SK-N-SH treated with all-trans-retinoic acid at 6 μM for 48 hours (cell line): ENCODE data around the gene SPATA25.

Experiments
- ATAC-seq: fragments of 200-7000 bp; cut with Tn5 transposase; 3 replicates; pipeline ENCODE4 v1.9.1; 2020; ENCODE audit warnings: mild to moderate bottlenecking, moderate library complexity
- ARNTL ChIP-seq: fragments of 450-650 bp; formaldehyde crosslinking; IDR thresholded peaks from 2 replicates; pipeline ENCODE4 v1.5.0; 2020; ENCODE audit warnings: low read depth, mild to moderate bottlenecking, moderate library complexity, borderline replicate concordance
- BACH2 ChIP-seq: fragments of 250-450 bp; sonication (Bioruptor Pico); IDR thresholded peaks from 2 replicates; pipeline ENCODE4 v1.9.0; 2021; ENCODE audit warnings: mild to moderate bottlenecking, borderline replicate concordance
- CSDC2 ChIP-seq: fragments of 250-450 bp; sonication (Bioruptor Pico); IDR thresholded peaks from 2 replicates; pipeline ENCODE4 v1.5.0; 2020; ENCODE audit warnings: mild to moderate bottlenecking, moderate library complexity
- OSR1 ChIP-seq: fragments of 250-450 bp; sonication (Bioruptor Pico); IDR thresholded peaks from 2 replicates; pipeline ENCODE4 v1.8.0; 2022; ENCODE audit warnings: moderate library complexity, mild to moderate bottlenecking, inconsistent platforms
- PATZ1 ChIP-seq: fragments of 250-450 bp; sonication (Bioruptor Pico); IDR thresholded peaks from 2 replicates; pipeline ENCODE4 v1.8.0; 2020; ENCODE audit warnings: mild to moderate bottlenecking, moderate library complexity, borderline replicate concordance
- PPARA ChIP-seq: fragments of 250-450 bp; sonication (Bioruptor Pico); IDR thresholded peaks from 2 replicates; pipeline ENCODE4 v1.5.0; 2020; ENCODE audit warnings: mild to moderate bottlenecking, borderline replicate concordance
- RARB ChIP-seq: fragments of 250-450 bp; sonication (Bioruptor Pico); IDR thresholded peaks from 2 replicates; pipeline ENCODE4 v1.8.0; 2021; ENCODE audit warnings: mild to moderate bottlenecking, moderate library complexity
- SNAI2 ChIP-seq: fragments of 250-450 bp; sonication (Bioruptor Pico); IDR thresholded peaks from 2 replicates; pipeline ENCODE4 v1.5.0; 2020; ENCODE audit warnings: mild to moderate bottlenecking, moderate library complexity
- TCF4 ChIP-seq: fragments of 250-450 bp; sonication (Bioruptor Pico); IDR thresholded peaks from 2 replicates; pipeline ENCODE4 v1.8.0; 2021; ENCODE audit warnings: mild to moderate bottlenecking, moderate library complexity, borderline replicate concordance
- ZFP3 ChIP-seq: fragments of 250-450 bp; sonication (Bioruptor Pico); IDR thresholded peaks from 2 replicates; pipeline ENCODE4 v1.5.0; 2020; ENCODE audit warnings: mild to moderate bottlenecking, moderate library complexity
- ZFP30 ChIP-seq: fragments of 450-650 bp; formaldehyde crosslinking; IDR thresholded peaks from 2 replicates; pipeline ENCODE4 v1.5.0; 2022; ENCODE audit warnings: mild to moderate bottlenecking, moderate library complexity
- ZNF565 ChIP-seq: fragments of 450-650 bp; formaldehyde crosslinking; conservative IDR thresholded peaks from 2 replicates; pipeline ENCODE4 v1.5.0; 2020; ENCODE audit warnings: low read depth, mild to moderate bottlenecking, moderate library complexity
- ZNF70 ChIP-seq: fragments of 450-650 bp; formaldehyde crosslinking; IDR thresholded peaks from 2 replicates; pipeline ENCODE4 v1.5.0; 2020; ENCODE audit warnings: mild to moderate bottlenecking, moderate library complexity
- ZNF8 ChIP-seq: fragments of 450-650 bp; formaldehyde crosslinking; IDR thresholded peaks from 2 replicates; pipeline ENCODE4 v1.5.0; 2020; ENCODE audit warnings: mild to moderate bottlenecking, moderate library complexity
- TF ChIP-seq, protein P1 (sequence below): fragments of 250-450 bp; sonication (Bioruptor Pico); IDR thresholded peaks from 2 replicates; pipeline ENCODE4 v1.5.0; 2020; ENCODE audit warnings: mild to moderate bottlenecking, moderate library complexity
- TF ChIP-seq, protein P2 (sequence below): fragments of 250-450 bp; sonication (Bioruptor Pico); IDR thresholded peaks from 2 replicates; pipeline ENCODE4 v1.5.1; 2020; ENCODE audit warnings: low read depth, mild to moderate bottlenecking, moderate library complexity
- TF ChIP-seq, protein P3 (sequence below): fragments of 250-450 bp; sonication (Bioruptor Pico); IDR thresholded peaks from 2 replicates; pipeline ENCODE4 v1.8.0; 2021; ENCODE audit warnings: low read depth, mild to moderate bottlenecking, moderate library complexity, borderline replicate concordance
- TF ChIP-seq, protein P4 (sequence below): fragments of 250-450 bp; sonication (Bioruptor Pico); IDR thresholded peaks from 2 replicates; pipeline ENCODE4 v1.5.1; 2021; ENCODE audit warnings: mild to moderate bottlenecking, moderate library complexity

The SPATA25 gene

DNA sequence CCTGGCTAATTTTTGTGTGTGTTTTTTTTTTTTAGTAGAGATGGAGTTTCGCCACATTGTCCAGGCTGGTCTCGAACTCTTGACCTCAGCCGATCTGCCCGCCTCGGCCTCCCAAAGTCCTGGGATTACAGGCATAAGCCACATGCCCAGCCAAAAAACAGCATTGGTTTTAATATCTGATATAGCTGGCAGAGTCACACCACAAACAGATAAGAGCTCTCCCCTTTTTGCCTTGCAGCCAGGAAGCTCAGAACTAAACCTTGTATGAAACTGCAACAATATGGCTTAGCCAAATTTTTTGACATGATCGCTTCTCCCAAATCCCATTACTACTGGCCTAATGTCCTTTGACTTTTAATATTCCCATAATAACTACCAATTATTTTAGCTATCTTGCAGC lies 35.1 kb downstream of the SPATA25 start (continued):
- TF ChIP-seq, protein P1, sequence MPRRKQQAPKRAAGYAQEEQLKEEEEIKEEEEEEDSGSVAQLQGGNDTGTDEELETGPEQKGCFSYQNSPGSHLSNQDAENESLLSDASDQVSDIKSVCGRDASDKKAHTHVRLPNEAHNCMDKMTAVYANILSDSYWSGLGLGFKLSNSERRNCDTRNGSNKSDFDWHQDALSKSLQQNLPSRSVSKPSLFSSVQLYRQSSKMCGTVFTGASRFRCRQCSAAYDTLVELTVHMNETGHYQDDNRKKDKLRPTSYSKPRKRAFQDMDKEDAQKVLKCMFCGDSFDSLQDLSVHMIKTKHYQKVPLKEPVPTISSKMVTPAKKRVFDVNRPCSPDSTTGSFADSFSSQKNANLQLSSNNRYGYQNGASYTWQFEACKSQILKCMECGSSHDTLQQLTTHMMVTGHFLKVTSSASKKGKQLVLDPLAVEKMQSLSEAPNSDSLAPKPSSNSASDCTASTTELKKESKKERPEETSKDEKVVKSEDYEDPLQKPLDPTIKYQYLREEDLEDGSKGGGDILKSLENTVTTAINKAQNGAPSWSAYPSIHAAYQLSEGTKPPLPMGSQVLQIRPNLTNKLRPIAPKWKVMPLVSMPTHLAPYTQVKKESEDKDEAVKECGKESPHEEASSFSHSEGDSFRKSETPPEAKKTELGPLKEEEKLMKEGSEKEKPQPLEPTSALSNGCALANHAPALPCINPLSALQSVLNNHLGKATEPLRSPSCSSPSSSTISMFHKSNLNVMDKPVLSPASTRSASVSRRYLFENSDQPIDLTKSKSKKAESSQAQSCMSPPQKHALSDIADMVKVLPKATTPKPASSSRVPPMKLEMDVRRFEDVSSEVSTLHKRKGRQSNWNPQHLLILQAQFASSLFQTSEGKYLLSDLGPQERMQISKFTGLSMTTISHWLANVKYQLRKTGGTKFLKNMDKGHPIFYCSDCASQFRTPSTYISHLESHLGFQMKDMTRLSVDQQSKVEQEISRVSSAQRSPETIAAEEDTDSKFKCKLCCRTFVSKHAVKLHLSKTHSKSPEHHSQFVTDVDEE (CRISPR knock-in tag) = no peak
- no peak for TF ChIP-seq OSR1 (CRISPR knock-in tag)
- TF ChIP-seq BACH2 (CRISPR knock-in tag) = no peak

DNA sequence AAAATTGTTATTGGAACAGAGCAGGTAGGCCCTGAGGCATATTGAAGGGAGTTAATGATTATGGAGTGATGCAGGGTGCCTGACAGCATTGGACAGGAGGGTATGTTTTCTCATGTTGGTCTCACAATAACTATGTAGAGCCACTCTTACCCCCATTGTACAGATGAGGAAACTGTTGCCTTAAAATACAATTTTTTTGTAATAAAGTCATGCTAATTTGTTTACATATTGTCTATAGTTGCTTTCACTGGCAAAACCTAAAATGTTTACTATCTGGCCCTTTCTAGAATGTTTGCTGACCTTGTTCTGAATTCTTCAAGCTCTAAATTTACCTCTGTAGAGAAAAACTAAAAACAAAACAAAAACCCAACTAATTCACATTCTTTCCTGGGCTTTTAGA lies 35.9 kb downstream of the SPATA25 start:
- ATAC-seq = no peak
- TF ChIP-seq PATZ1 (CRISPR knock-in tag) = no peak
- no peak for TF ChIP-seq CSDC2 (CRISPR knock-in tag)
- TF ChIP-seq ZNF565 = no peak
- no peak for TF ChIP-seq ZNF70
- TF ChIP-seq ZNF8 = no peak
- TF ChIP-seq ARNTL (CRISPR knock-in tag) = no peak
- no peak for TF ChIP-seq ZFP3
- TF ChIP-seq, protein P2, sequence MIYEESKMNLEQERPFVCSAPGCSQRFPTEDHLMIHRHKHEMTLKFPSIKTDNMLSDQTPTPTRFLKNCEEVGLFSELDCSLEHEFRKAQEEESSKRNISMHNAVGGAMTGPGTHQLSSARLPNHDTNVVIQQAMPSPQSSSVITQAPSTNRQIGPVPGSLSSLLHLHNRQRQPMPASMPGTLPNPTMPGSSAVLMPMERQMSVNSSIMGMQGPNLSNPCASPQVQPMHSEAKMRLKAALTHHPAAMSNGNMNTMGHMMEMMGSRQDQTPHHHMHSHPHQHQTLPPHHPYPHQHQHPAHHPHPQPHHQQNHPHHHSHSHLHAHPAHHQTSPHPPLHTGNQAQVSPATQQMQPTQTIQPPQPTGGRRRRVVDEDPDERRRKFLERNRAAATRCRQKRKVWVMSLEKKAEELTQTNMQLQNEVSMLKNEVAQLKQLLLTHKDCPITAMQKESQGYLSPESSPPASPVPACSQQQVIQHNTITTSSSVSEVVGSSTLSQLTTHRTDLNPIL (CRISPR knock-in tag) = no peak
- TF ChIP-seq, protein P3, sequence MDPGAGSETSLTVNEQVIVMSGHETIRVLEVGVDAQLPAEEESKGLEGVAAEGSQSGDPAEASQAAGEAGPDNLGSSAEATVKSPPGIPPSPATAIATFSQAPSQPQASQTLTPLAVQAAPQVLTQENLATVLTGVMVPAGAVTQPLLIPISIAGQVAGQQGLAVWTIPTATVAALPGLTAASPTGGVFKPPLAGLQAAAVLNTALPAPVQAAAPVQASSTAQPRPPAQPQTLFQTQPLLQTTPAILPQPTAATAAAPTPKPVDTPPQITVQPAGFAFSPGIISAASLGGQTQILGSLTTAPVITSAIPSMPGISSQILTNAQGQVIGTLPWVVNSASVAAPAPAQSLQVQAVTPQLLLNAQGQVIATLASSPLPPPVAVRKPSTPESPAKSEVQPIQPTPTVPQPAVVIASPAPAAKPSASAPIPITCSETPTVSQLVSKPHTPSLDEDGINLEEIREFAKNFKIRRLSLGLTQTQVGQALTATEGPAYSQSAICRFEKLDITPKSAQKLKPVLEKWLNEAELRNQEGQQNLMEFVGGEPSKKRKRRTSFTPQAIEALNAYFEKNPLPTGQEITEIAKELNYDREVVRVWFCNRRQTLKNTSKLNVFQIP = no peak
- no peak for TF ChIP-seq TCF4
- no peak for TF ChIP-seq PPARA (CRISPR knock-in tag)
- TF ChIP-seq, protein P4, sequence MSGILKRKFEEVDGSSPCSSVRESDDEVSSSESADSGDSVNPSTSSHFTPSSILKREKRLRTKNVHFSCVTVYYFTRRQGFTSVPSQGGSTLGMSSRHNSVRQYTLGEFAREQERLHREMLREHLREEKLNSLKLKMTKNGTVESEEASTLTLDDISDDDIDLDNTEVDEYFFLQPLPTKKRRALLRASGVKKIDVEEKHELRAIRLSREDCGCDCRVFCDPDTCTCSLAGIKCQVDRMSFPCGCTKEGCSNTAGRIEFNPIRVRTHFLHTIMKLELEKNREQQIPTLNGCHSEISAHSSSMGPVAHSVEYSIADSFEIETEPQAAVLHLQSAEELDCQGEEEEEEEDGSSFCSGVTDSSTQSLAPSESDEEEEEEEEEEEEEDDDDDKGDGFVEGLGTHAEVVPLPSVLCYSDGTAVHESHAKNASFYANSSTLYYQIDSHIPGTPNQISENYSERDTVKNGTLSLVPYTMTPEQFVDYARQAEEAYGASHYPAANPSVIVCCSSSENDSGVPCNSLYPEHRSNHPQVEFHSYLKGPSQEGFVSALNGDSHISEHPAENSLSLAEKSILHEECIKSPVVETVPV (CRISPR knock-in tag) = no peak
- TF ChIP-seq, protein P1 (CRISPR knock-in tag) = no peak
- TF ChIP-seq RARB (CRISPR knock-in tag) = no peak
- TF ChIP-seq OSR1 (CRISPR knock-in tag) = no peak
- TF ChIP-seq ZFP30 (CRISPR knock-in tag) = no peak
- TF ChIP-seq SNAI2 (CRISPR knock-in tag) = no peak

DNA sequence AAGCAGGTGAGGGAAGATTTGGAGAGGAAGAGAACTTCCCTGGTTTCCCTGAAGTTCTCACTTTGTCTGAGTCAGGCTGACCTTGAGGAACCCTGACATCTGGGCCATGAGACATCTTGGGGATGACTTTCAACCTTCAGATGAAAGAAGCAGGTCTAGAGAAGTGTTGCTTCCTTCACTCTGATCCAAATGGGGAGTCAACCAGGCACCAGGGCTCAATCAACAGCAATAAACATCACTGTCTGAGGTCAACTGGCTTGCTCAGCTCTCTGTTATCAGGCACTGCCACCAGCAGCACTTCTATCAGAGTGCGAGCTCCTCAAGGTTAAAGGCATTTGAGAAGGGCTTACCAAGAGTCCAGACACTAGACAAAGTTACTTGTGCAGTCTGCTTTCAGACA lies 36.5 kb downstream of the SPATA25 start:
- ATAC-seq = no peak
- TF ChIP-seq PATZ1 (CRISPR knock-in tag) = no peak
- TF ChIP-seq, protein P4 (CRISPR knock-in tag) = no peak
- no peak for TF ChIP-seq ZNF70
- TF ChIP-seq ZFP30 (CRISPR knock-in tag) = no peak
- TF ChIP-seq, protein P3 = no peak
- TF ChIP-seq PPARA (CRISPR knock-in tag) = no peak
